Naive thymus-derived CD4-positive, alpha-beta T cell (primary cell): ENCODE data around the gene ZNF134. TPM values are rescaled to one million over a fixed set of nuclear protein-coding genes. Genes with fewer than 3 reads are reported as not detected.
A peak's percentile ranks its signal among the peaks of the same experiment; 100 is the strongest.

Source experiments
- ATAC-seq: fragments of 150-1000 bp; cut with Tn5 transposase; 2 replicates; pipeline ENCODE4 v1.10.0; 2021; ENCODE audit warnings: mild to moderate bottlenecking, moderate library complexity
- CTCF ChIA-PET: fragments of 350-600 bp; sonication (Branson Sonifier 250); formaldehyde crosslinking; loops from one replicate; lab custom pipeline; 2021; ENCODE audit warnings: antibody characterized with exemption; lab: Charles Lee
- POLR2A ChIA-PET: fragments of 350-600 bp; sonication (Branson Sonifier 250); formaldehyde crosslinking; loops from one replicate; lab custom pipeline; 2021; ENCODE audit warnings: antibody characterized with exemption, inconsistent platforms; lab: Charles Lee
- DNase-seq, 9 donors: peaks; one replicate each; pipeline versions ENCODE4 v3.0.0 to v3.0.0-alpha.2; 2020 to 2022; ENCODE audit warnings: mixed read lengths in 1 of 9
- H3K27ac ChIP-seq: one replicate; pipeline ENCODE4 v1.7.0; 2013; ENCODE audit warnings: mild to moderate bottlenecking, low read depth, low read length, moderate library complexity
- H3K27me3 ChIP-seq, 2 donors: one replicate each; pipeline ENCODE4 v1.7.0; 2013; ENCODE audit warnings: low read length in 2 of 2, mild to moderate bottlenecking in 2 of 2, moderate library complexity in 2 of 2; ENCODE audit not compliant: control insufficient read depth in 2 of 2, insufficient read depth in 2 of 2
- H3K36me3 ChIP-seq, 3 experiments: 1 replicate in 2 of 3; 2 replicates in 1 of 3; pipeline ENCODE4 v1.7.0; 2013; ENCODE audit warnings: low read length in 3 of 3, mild to moderate bottlenecking in 3 of 3, moderate library complexity in 1 of 3; ENCODE audit not compliant: insufficient read depth in 3 of 3, control insufficient read depth in 2 of 3
- H3K4me1 ChIP-seq, 2 donors: one replicate each; pipeline ENCODE4 v1.7.0; 2013; ENCODE audit warnings: low read length in 2 of 2, mild to moderate bottlenecking in 2 of 2, moderate library complexity in 1 of 2; ENCODE audit not compliant: control insufficient read depth in 2 of 2, insufficient read depth in 2 of 2
- H3K4me3 ChIP-seq: 2 replicates; pipeline ENCODE4 v1.7.0; 2013; ENCODE audit warnings: mild to moderate bottlenecking, low read length
- H3K9me3 ChIP-seq, 3 experiments: 1 replicate in 2 of 3; 2 replicates in 1 of 3; pipeline ENCODE4 v1.7.0; 2013; ENCODE audit warnings: low read length in 3 of 3; ENCODE audit not compliant: control insufficient read depth in 2 of 3
- H3K27ac Mint-ChIP-seq, 9 donors: one replicate each; pipeline ENCODE4 v1.8.0; 2020 to 2022; ENCODE audit warnings: mixed read lengths in 9 of 9, mild to moderate bottlenecking in 8 of 9, moderate library complexity in 5 of 9, inconsistent platforms in 2 of 9
- H3K27me3 Mint-ChIP-seq, 5 donors: one replicate each; pipeline ENCODE4 v1.8.0; 2021 to 2022; ENCODE audit warnings: mixed read lengths in 5 of 5, mild to moderate bottlenecking in 1 of 5
- H3K36me3 Mint-ChIP-seq, 5 donors: one replicate each; pipeline ENCODE4 v1.8.0; 2020 to 2022; ENCODE audit warnings: mixed read lengths in 5 of 5, mild to moderate bottlenecking in 3 of 5, inconsistent platforms in 1 of 5
- H3K4me1 Mint-ChIP-seq, 7 donors: one replicate each; pipeline ENCODE4 v1.8.0; 2020 to 2022; ENCODE audit warnings: mixed read lengths in 7 of 7, mild to moderate bottlenecking in 3 of 7, inconsistent platforms in 1 of 7
- H3K4me3 Mint-ChIP-seq, 10 donors: one replicate each; pipeline ENCODE4 v1.8.0; 2020 to 2022; ENCODE audit warnings: mild to moderate bottlenecking in 10 of 10, mixed read lengths in 10 of 10, moderate library complexity in 6 of 10, inconsistent platforms in 2 of 10
- H3K9me3 Mint-ChIP-seq, 11 donors: one replicate each; pipeline ENCODE4 v1.8.0; 2020 to 2022; ENCODE audit warnings: mixed read lengths in 11 of 11, mild to moderate bottlenecking in 4 of 11, inconsistent platforms in 1 of 11, moderate library complexity in 1 of 11
- intact Hi-C, 2 donors: fragments of 100-400 bp; cut with micrococcal nuclease; formaldehyde crosslinking; loops; one replicate each; pipeline ENCODE4 v1.15.1; 2023
- polyA plus RNA-seq, 2 donors: library from polyadenylated mRNA; unstranded; fragments of 300-500 nt; fragmentation: Illumina TruSeq; gene quantifications; one replicate each; pipeline ENCODE4 v1.2.3, GENCODE V29; 2021
- total RNA-seq, 6 experiments: library from RNA in 5 of 6; stranded (reverse) in 5 of 6; gene quantifications; 1 replicate in 5 of 6; 2 replicates in 1 of 6; pipeline ENCODE4 v1.2.3 and lab custom pipeline; 2021 to 2026

ZNF134 gene
- total and polyA plus RNA-seq, 7 experiments from 2014 or later, result 8.0 to 33.9 (median 16.7) TPM

DNA sequence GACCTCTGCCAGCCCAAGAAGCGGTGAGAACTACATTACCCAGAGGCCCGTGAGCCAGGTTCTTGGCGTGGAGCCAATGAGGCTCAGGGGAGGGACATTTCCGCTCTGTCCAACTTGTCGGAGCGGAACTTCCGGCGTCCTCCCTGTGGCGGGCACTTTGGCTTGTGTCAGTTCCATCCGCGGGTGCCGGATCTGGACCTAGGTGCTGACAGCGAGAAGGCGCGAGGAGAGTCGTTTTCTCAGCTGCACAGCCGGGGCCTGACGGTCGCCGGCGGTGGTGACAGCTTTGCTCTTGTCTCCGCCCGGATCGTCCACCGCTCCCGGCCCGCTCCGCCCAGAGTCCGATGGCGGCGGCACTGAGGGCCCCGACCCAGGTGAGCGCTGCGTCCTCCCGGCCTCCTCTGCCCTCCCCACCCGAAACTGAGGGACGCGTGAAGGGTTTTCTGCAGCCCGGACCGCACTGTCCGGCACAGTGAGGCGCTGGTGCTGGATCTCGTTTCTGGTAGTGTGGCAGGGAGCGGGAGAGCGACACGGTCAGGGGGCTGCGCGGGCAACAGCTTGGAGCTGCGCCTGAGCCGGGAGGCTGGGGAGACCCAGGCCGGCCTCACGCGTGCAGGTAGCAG is 14.2 kb upstream of the ZNF134 start, which contains the start of gene ZNF530:
ZNF530 (plus strand) TSS at position 125 of the 623 bp plus-strand sequence. CDS start 4,461 bp downstream, outside the sequence.
- intact Hi-C loops, result loop anchor here (1.0 to 5.0 kb wide), 7 partner anchors 14 to 316 kb away; partner anchors contain the start of genes ZIK1 (in 2 of the 2), ZNF134 (in 2 of the 2), ZNF211 (in 2 of the 2) and ZNF416 (in 1 of the 2)
- Mint-ChIP-seq H3K4me1 (peaks cover 14 to 28% (median 22%) of the 10 kb centered on the region in 7 donors), H3K4me3 (peak within 1 kb of the TSS; percentile 71 to 92 (median 89)), H3K27me3 (no peaks in the 10 kb centered on the region), H3K27ac (peak within 1 kb of the TSS in 8 of 9 donors; percentile 51 to 90 (median 81)), H3K9me3 (peaks cover 26 to 68% (median 44%) of the 10 kb centered on the region in 11 donors), H3K36me3 (peaks cover 31 to 45% (median 43%) of the 10 kb centered on the region in 5 donors)
- H3K4me3 ChIP-seq, result peak within 1 kb of the TSS; percentile 87
- ATAC-seq (peak; percentile 97), DNase-seq (peak; percentile 61 to 81 (median 73))
- ChIA-PET CTCF (no interaction called here), POLR2A (interaction anchor here (1.2 to 1.9 kb wide), 2 partner anchors 14 to 21 kb away, joined by 3 to 11 read pairs; partner anchors contain the start of genes ZNF134 and ZNF416)
- H3K27me3 ChIP-seq, result no peaks in the 10 kb centered on the region
- H3K4me1 ChIP-seq, result peaks cover 10% of the 10 kb centered on the region in 2 donors
- H3K9me3 ChIP-seq, result peaks cover 0 to 32% (median 0%) of the 10 kb centered on the region in 3 experiments
- H3K27ac ChIP-seq, result peak within 1 kb of the TSS; percentile 69
- peaks cover 0 to 32% (median 5%) of the 10 kb centered on the region in 3 experiments for H3K36me3 ChIP-seq

DNA sequence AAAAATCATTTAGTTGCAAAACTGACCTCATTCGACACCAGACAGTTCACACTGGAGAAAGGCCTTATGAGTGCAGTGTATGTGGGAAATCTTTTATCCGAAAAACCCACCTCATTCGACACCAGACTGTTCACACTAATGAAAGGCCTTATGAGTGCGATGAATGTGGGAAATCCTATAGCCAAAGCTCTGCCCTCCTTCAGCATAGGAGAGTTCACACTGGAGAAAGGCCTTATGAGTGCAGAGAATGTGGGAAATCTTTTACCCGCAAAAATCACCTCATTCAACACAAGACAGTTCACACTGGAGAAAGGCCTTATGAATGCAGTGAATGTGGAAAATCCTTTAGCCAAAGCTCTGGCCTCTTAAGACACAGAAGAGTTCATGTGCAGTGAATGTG is 7.1 kb upstream of the ZNF134 start:
- H3K9me3 ChIP-seq, result peaks cover 0 to 64% (median 12%) of the 10 kb centered on the region in 3 experiments
- no peak for DNase-seq
- Mint-ChIP-seq H3K9me3 (peaks cover 25 to 95% (median 63%) of the 10 kb centered on the region in 11 donors), H3K4me3 (no peak overlapping the region), H3K36me3 (peaks cover 33 to 68% (median 66%) of the 10 kb centered on the region in 5 donors), H3K27ac (no peak overlapping the region), H3K4me1 (peaks cover 0 to 5% (median 0%) of the 10 kb centered on the region in 7 donors), H3K27me3 (no peaks in the 10 kb centered on the region)
- H3K27ac ChIP-seq, result no peak overlapping the region
- H3K36me3 ChIP-seq, result peaks cover 10 to 55% (median 13%) of the 10 kb centered on the region in 3 experiments
- no peak for ATAC-seq
- no peaks in the 10 kb centered on the region for H3K4me1 ChIP-seq
- CTCF ChIA-PET, result no interaction called here
- intact Hi-C loops, result no loop called here
- H3K4me3 ChIP-seq, result no peak overlapping the region
- no peaks in the 10 kb centered on the region for H3K27me3 ChIP-seq
- POLR2A ChIA-PET, result no interaction called here

DNA sequence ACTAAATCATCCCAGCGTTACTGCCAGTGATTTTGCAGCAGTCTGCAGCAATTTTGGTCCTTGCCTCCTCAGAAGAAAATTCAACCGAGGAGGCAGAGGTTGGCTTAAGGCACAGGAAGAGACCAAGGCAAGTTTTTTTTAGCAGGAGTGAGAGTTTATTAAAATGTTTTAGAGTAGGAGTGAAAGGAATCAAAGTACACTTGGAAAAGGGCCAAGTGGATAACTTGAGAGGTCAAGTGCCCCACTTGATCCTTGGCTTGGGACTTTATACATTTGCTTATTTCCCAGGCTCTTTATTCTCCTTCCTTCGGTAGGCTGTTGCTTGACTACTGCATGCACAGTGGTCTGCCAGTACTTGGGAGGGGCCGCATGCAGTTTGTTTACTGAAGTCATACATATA is 2.9 kb upstream of the ZNF134 start:
- no peak overlapping the region for H3K27ac ChIP-seq
- H3K27me3 Mint-ChIP-seq, result no peaks in the 10 kb centered on the region
- no peak overlapping the region for H3K4me3 ChIP-seq
- no peaks in the 10 kb centered on the region for H3K27me3 ChIP-seq
- H3K4me1 ChIP-seq, result peaks cover 14 to 15% of the 10 kb centered on the region in 2 donors
- H3K4me1 Mint-ChIP-seq, result peaks cover 12 to 27% (median 23%) of the 10 kb centered on the region in 7 donors
- DNase-seq (no peak), ATAC-seq (no peak)
- CTCF ChIA-PET, result no interaction called here
- H3K9me3 Mint-ChIP-seq, result peaks cover 20 to 81% (median 54%) of the 10 kb centered on the region in 11 donors
- peaks cover 2 to 35% (median 2%) of the 10 kb centered on the region in 3 experiments for H3K36me3 ChIP-seq
- peak overlapping the region in 1 of 10 donors; percentile 41 for H3K4me3 Mint-ChIP-seq
- H3K9me3 ChIP-seq, result peaks cover 12 to 40% (median 25%) of the 10 kb centered on the region in 3 experiments
- POLR2A ChIA-PET, result no interaction called here
- no peak overlapping the region for H3K27ac Mint-ChIP-seq
- H3K36me3 Mint-ChIP-seq, result peaks cover 25 to 51% (median 51%) of the 10 kb centered on the region in 5 donors
- intact Hi-C loops, result no loop called here

DNA sequence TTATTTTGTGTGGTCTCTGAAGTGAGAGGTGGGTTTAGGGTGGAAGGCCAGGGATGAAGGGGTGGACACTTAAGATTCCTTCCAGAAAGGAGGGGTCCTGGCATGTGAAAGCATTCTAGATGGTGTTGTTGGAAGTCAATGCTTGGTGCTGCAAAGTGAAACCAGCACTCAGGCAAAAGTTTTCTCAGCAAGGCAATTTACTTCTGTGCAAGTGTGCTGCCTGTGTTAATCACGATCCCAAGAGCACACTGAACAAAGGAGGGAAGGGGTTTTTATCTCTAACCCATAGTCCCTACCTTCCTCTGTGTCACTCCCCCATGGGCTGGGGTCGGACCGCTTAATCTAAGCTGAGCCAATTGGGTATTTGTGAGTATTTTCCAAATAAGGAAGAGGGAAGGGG is 1.3 kb downstream of the ZNF134 start:
- H3K36me3 ChIP-seq, result peaks cover 23 to 60% (median 33%) of the 10 kb centered on the region in 3 experiments
- Mint-ChIP-seq H3K4me3 (peak overlapping the region; percentile 79 to 95 (median 90)), H3K36me3 (peaks cover 60 to 75% (median 66%) of the 10 kb centered on the region in 5 donors), H3K9me3 (peaks cover 41 to 89% (median 70%) of the 10 kb centered on the region in 11 donors), H3K27me3 (no peaks in the 10 kb centered on the region), H3K4me1 (peaks cover 18 to 43% (median 34%) of the 10 kb centered on the region in 7 donors), H3K27ac (peak overlapping the region; percentile 58 to 89 (median 80))
- ChIA-PET CTCF (no interaction called here), POLR2A (no interaction called here)
- peaks cover 14 to 15% of the 10 kb centered on the region in 2 donors for H3K4me1 ChIP-seq
- intact Hi-C loops, result loop anchor here in 1 of 2 donors (2.0 kb wide), 1 partner anchor 57 kb away; the partner anchor contains the start of gene ZNF550
- H3K27ac ChIP-seq, result no peak overlapping the region
- peak overlapping the region; percentile 94 for H3K4me3 ChIP-seq
- H3K9me3 ChIP-seq, result peaks cover 22 to 60% (median 51%) of the 10 kb centered on the region in 3 experiments
- DNase-seq (peak in 1 of 9 donors; percentile 16), ATAC-seq (no peak)
- H3K27me3 ChIP-seq, result no peaks in the 10 kb centered on the region

DNA sequence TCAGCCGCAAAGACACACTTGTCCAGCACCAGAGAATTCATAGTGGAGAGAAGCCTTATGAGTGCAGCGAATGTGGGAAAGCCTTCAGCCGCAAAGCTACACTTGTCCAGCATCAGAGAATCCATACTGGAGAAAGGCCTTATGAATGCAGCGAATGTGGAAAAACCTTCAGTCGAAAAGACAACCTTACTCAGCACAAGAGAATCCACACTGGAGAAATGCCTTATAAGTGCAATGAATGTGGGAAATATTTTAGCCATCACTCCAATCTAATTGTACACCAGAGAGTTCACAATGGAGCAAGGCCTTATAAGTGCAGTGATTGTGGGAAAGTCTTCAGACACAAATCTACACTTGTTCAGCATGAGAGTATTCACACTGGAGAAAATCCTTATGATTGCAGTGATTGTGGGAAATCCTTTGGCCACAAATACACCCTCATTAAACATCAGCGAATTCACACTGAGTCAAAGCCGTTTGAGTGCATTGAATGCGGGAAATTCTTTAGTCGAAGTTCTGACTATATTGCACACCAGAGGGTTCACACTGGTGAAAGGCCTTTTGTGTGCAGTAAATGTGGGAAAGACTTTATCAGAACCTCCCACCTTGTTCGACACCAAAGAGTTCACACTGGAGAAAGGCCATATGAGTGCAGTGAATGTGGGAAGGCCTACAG is 6.8 kb downstream of the ZNF134 start:
- Histone ChIP-seq H3K27ac (no peak overlapping the region), H3K9me3 (peaks cover 38 to 99% (median 72%) of the 10 kb centered on the region in 3 experiments), H3K27me3 (no peaks in the 10 kb centered on the region), H3K36me3 (peaks cover 27 to 76% (median 54%) of the 10 kb centered on the region in 3 experiments), H3K4me1 (no peaks in the 10 kb centered on the region), H3K4me3 (no peak overlapping the region)
- ATAC-seq (no peak), DNase-seq (no peak)
- no peaks in the 10 kb centered on the region for H3K27me3 Mint-ChIP-seq
- H3K36me3 Mint-ChIP-seq, result peaks cover 47 to 92% (median 87%) of the 10 kb centered on the region in 5 donors
- POLR2A ChIA-PET, result interaction anchor here (0.6 kb wide), 1 partner anchor 19 kb away, joined by 3 read pairs; no protein-coding TSS in a partner anchor
- H3K27ac Mint-ChIP-seq, result no peak overlapping the region
- CTCF ChIA-PET, result no interaction called here
- peak overlapping the region in 2 of 10 donors; percentile 9 to 18 for H3K4me3 Mint-ChIP-seq
- peaks cover 6 to 19% (median 12%) of the 10 kb centered on the region in 7 donors for H3K4me1 Mint-ChIP-seq
- intact Hi-C loops, result no loop called here
- H3K9me3 Mint-ChIP-seq, result peaks cover 34 to 100% (median 90%) of the 10 kb centered on the region in 11 donors

GRCh38 chr19:57623091-57623490 is 9.0 kb downstream of the ZNF134 start:
- Histone ChIP-seq H3K27ac (no peak overlapping the region), H3K9me3 (peaks cover 31 to 97% (median 53%) of the 10 kb centered on the region in 3 experiments), H3K36me3 (peaks cover 20 to 53% (median 42%) of the 10 kb centered on the region in 3 experiments), H3K4me3 (no peak overlapping the region), H3K4me1 (no peaks in the 10 kb centered on the region), H3K27me3 (no peaks in the 10 kb centered on the region)
- H3K4me1 Mint-ChIP-seq, result peaks cover 0 to 2% (median 0%) of the 10 kb centered on the region in 7 donors
- H3K27me3 Mint-ChIP-seq, result no peaks in the 10 kb centered on the region
- DNase-seq (no peak), ATAC-seq (no peak)
- H3K9me3 Mint-ChIP-seq, result peaks cover 19 to 97% (median 78%) of the 10 kb centered on the region in 11 donors
- H3K36me3 Mint-ChIP-seq, result peaks cover 29 to 71% (median 66%) of the 10 kb centered on the region in 5 donors
- ChIA-PET POLR2A (interaction anchor here (1.6 kb wide), 1 partner anchor 10 kb away, joined by 6 read pairs; the partner anchor contains the start of gene ZNF211), CTCF (no interaction called here)
- no peak overlapping the region for H3K27ac Mint-ChIP-seq
- peak overlapping the region in 1 of 10 donors; percentile 25 for H3K4me3 Mint-ChIP-seq
- intact Hi-C loops, result no loop called here
